ENCODE measurements around the gene DSG2. TPM values are rescaled to one million over a fixed set of nuclear protein-coding genes. Genes with fewer than 3 reads are reported as not detected.

DSG2 gene
- total RNA-seq, 1 experiment from 2014 or later = 123 TPM

- no peak overlapping the region for H3K27ac ChIP-seq (ENCODE audit: low read depth, low read length)
- no peaks in the 10 kb centered on the region for H3K9me3 ChIP-seq (ENCODE audit: control insufficient read depth in 1 of 2, insufficient read depth in 1 of 2, low read depth in 1 of 2, low read length in 2 of 2)
- no peaks in the 10 kb centered on the region for H3K79me2 ChIP-seq (ENCODE audit: insufficient read depth, low read length)
- DNase-seq (ENCODE audit: low read depth, low spot score) (no peak), ATAC-seq (no peak)
- ChIA-PET CTCF (no interaction called here), RAD21 (ENCODE audit: low non-redundant PET in 1 of 2, low total read pairs in 2 of 2, uncharacterized antibody in 2 of 2, unreplicated experiment in 2 of 2) (no interaction called here), POLR2A (no interaction called here)
- H3K9ac ChIP-seq (ENCODE audit: low read length) = no peak overlapping the region
- H4K20me1 ChIP-seq (ENCODE audit: insufficient read depth) = no peaks in the 10 kb centered on the region
- H2AFZ ChIP-seq (ENCODE audit: low read depth, low read length, poor library complexity, severe bottlenecking) = no peak overlapping the region
- no peak for TF ChIP-seq POLR2AphosphoS5 (IDR thresholded peaks at IDR 0.05; ENCODE audit: low read depth, low read length)
- no peak for TF ChIP-seq TCF7L2 (IDR thresholded peaks at IDR 0.05; ENCODE audit: borderline replicate concordance, extremely low read depth, insufficient read depth, insufficient read length)
- no peak overlapping the region for H3K4me2 ChIP-seq (ENCODE audit: low read length)
- H3K27me3 ChIP-seq (ENCODE audit: insufficient read depth, low read length) = no peaks in the 10 kb centered on the region
- no peaks in the 10 kb centered on the region for H3K36me3 ChIP-seq (ENCODE audit: control insufficient read depth in 1 of 2, insufficient read depth in 2 of 2, low read length in 2 of 2)
- intact Hi-C loops (cut with micrococcal nuclease) = no loop called here
- H3K9me2 ChIP-seq (ENCODE audit: insufficient read depth) = no peaks in the 10 kb centered on the region
- no TSS peak for BruUV-seq (replicated peaks)
- no peak overlapping the region for H3K4me3 ChIP-seq (replicated peaks in 1 of 2; ENCODE audit: low read depth in 1 of 2, low read length in 2 of 2)
- no peaks in the 10 kb centered on the region for H3K4me1 ChIP-seq (ENCODE audit: control insufficient read depth in 1 of 2, insufficient read depth in 2 of 2, low read length in 2 of 2)
Measured at GRCh38 chr18:31587529-31587928, 89.6 kb downstream of the DSG2 start.

GRCh38 chr18:31590570-31590969 is 92.6 kb downstream of the DSG2 start:
- POLR2A ChIA-PET = interaction anchor here (0.7 kb wide), 1 partner anchor 13 kb away, joined by 3 read pairs; no protein-coding TSS in a partner anchor
- TF ChIP-seq RAD21 (IDR thresholded peaks at IDR 0.05; ENCODE audit: low read depth) (no peak), MAX (IDR thresholded peaks at IDR 0.05) (no peak), CBX3 (IDR thresholded peaks at IDR 0.05; ENCODE audit: low read depth) (no peak), SIN3A (IDR thresholded peaks at IDR 0.05; ENCODE audit: low read depth) (no peak)
- H3K4me2 ChIP-seq (ENCODE audit: low read length) = no peak overlapping the region
- H3K9me2 ChIP-seq (ENCODE audit: insufficient read depth) = no peaks in the 10 kb centered on the region
- no peaks in the 10 kb centered on the region for H3K27me3 ChIP-seq (ENCODE audit: insufficient read depth, low read length)
- intact Hi-C loops (cut with micrococcal nuclease) = no loop called here
- H2AFZ ChIP-seq (ENCODE audit: low read depth, low read length, poor library complexity, severe bottlenecking) = no peak overlapping the region
- no peaks in the 10 kb centered on the region for H4K20me1 ChIP-seq (ENCODE audit: insufficient read depth)
- no peak for ATAC-seq
- BruUV-seq (replicated peaks) = no TSS peak
- no peaks in the 10 kb centered on the region for H3K9me3 ChIP-seq (ENCODE audit: control insufficient read depth in 1 of 2, insufficient read depth in 1 of 2, low read depth in 1 of 2, low read length in 2 of 2)
- no peak overlapping the region for H3K4me3 ChIP-seq (replicated peaks in 1 of 2; ENCODE audit: low read depth in 1 of 2, low read length in 2 of 2)
- H3K79me2 ChIP-seq (ENCODE audit: insufficient read depth, low read length) = no peaks in the 10 kb centered on the region
- H3K4me1 ChIP-seq (ENCODE audit: control insufficient read depth in 1 of 2, insufficient read depth in 2 of 2, low read length in 2 of 2) = no peaks in the 10 kb centered on the region
- DNase-seq (ENCODE audit: low read depth, low spot score) = no peak
- RAD21 ChIA-PET (ENCODE audit: low non-redundant PET in 1 of 2, low total read pairs in 2 of 2, uncharacterized antibody in 2 of 2, unreplicated experiment in 2 of 2) = no interaction called here
- no peak overlapping the region for H3K27ac ChIP-seq (ENCODE audit: low read depth, low read length)
- CTCF ChIA-PET = no interaction called here
- no peaks in the 10 kb centered on the region for H3K36me3 ChIP-seq (ENCODE audit: control insufficient read depth in 1 of 2, insufficient read depth in 2 of 2, low read length in 2 of 2)
- no peak overlapping the region for H3K9ac ChIP-seq (ENCODE audit: low read length)

Data from HCT116 (cell line).